ENCODE results near the gene PKP2.

DNA sequence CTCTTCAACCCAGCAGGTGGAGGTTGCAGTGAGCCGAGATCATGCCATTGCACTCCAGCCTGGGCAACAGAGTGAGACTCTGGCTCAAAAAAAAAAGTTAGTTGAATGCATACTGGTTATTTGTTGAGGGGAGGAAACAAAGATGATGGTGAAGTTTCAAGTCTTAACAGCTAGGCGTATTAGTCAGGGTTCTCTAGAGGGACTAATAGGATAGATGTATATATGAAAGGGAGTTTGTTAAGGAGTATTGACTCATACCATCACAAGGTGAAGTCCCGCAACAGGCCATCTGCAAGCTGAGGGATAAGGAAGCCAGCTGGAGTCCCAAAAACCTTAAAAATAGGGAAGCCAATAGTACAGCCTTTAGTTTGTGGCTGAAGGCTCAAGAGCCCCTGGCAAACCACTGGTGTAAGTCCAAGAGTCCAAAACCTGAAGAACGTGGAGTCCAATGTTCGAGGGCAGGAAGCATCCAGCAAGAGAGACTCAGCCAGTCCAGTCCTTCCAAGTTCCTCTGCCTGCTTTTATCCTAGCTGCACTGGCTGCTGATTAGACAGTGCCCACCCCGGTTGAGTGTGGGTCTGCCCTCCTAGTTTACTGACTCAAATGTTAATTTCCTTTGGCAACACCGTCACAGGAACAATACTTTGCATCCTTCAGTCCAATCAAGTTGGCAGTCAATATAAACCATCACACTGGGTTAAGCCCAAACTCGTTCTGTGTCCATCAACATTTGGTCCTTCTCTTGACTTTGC is 26.1 kb upstream of the PKP2 start:
- TF ChIP-seq, protein P1, sequence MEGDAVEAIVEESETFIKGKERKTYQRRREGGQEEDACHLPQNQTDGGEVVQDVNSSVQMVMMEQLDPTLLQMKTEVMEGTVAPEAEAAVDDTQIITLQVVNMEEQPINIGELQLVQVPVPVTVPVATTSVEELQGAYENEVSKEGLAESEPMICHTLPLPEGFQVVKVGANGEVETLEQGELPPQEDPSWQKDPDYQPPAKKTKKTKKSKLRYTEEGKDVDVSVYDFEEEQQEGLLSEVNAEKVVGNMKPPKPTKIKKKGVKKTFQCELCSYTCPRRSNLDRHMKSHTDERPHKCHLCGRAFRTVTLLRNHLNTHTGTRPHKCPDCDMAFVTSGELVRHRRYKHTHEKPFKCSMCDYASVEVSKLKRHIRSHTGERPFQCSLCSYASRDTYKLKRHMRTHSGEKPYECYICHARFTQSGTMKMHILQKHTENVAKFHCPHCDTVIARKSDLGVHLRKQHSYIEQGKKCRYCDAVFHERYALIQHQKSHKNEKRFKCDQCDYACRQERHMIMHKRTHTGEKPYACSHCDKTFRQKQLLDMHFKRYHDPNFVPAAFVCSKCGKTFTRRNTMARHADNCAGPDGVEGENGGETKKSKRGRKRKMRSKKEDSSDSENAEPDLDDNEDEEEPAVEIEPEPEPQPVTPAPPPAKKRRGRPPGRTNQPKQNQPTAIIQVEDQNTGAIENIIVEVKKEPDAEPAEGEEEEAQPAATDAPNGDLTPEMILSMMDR (conservative IDR thresholded peaks at IDR 0.05; ENCODE audit: low read depth, low read length), result no peak
- TF ChIP-seq POLR2A (IDR thresholded peaks at IDR 0.05; ENCODE audit: low read depth, low read length), result no peak
- TF ChIP-seq RAD21 (IDR thresholded peaks at IDR 0.05; ENCODE audit: low read length), result no peak
